ENCODE measurements around the gene MAPKAPK3. TPM values are rescaled to one million over a fixed set of nuclear protein-coding genes. Genes with fewer than 3 reads are reported as not detected.

The MAPKAPK3 gene
- total RNA-seq, 1 donor from 2014 or later, result 44.7 TPM

GRCh38 chr3:50652709-50653108, 35.8 kb downstream of the MAPKAPK3 start:
- DNase-seq (ENCODE audit: low spot score), result no peak

- no peak for DNase-seq (ENCODE audit: low spot score)
These were observed 37.1 kb downstream of the MAPKAPK3 start for GRCh38 chr3:50653937-50654595.

- DNase-seq (ENCODE audit: low spot score), result no peak
These were observed 38.3 kb downstream of the MAPKAPK3 start for GRCh38 chr3:50655009-50655830.

GRCh38 chr3:50656417-50657195, 39.7 kb downstream of the MAPKAPK3 start:
- no peak for DNase-seq (ENCODE audit: low spot score)

GRCh38 chr3:50657407-50657806, 40.5 kb downstream of the MAPKAPK3 start:
- peak; percentile 28 for DNase-seq (ENCODE audit: low spot score)

- DNase-seq (ENCODE audit: low spot score), result peak; percentile 28
These were observed 40.9 kb downstream of the MAPKAPK3 start for GRCh38 chr3:50657816-50658215.

GRCh38 chr3:50658416-50658815, 41.5 kb downstream of the MAPKAPK3 start:
- DNase-seq (ENCODE audit: low spot score), result peak; percentile 39

GRCh38 chr3:50658831-50659230, 41.9 kb downstream of the MAPKAPK3 start:
- peak; percentile 59 for DNase-seq (ENCODE audit: low spot score)

- peak; percentile 57 for DNase-seq (ENCODE audit: low spot score)
These were observed 43.4 kb downstream of the MAPKAPK3 start for GRCh38 chr3:50660386-50660785.

GRCh38 chr3:50661321-50661837, 44.4 kb downstream of the MAPKAPK3 start:
- peak; percentile 22 for DNase-seq (ENCODE audit: low spot score)

- peak; percentile 37 for DNase-seq (ENCODE audit: low spot score)
These were observed 45.5 kb downstream of the MAPKAPK3 start for GRCh38 chr3:50662408-50662807.

- peak; percentile 43 for DNase-seq (ENCODE audit: low spot score)
These were observed 48.3 kb downstream of the MAPKAPK3 start for GRCh38 chr3:50665081-50665840.

- DNase-seq (ENCODE audit: low spot score), result peak; percentile 47
These were observed 48.8 kb downstream of the MAPKAPK3 start for GRCh38 chr3:50665841-50666115.

- DNase-seq (ENCODE audit: low spot score), result no peak
These were observed 49.9 kb downstream of the MAPKAPK3 start for GRCh38 chr3:50666837-50667236.

- DNase-seq (ENCODE audit: low spot score), result no peak
These were observed 54.4 kb downstream of the MAPKAPK3 start for GRCh38 chr3:50671331-50671730.

GRCh38 chr3:50672656-50673055, 55.7 kb downstream of the MAPKAPK3 start:
- DNase-seq (ENCODE audit: low spot score), result peak; percentile 69

- DNase-seq (ENCODE audit: low spot score), result no peak
These were observed 57.0 kb downstream of the MAPKAPK3 start for GRCh38 chr3:50673931-50674330.

- peak; percentile 89 for DNase-seq (ENCODE audit: low spot score)
These were observed 57.6 kb downstream of the MAPKAPK3 start, which contains the start of gene DOCK3 for GRCh38 chr3:50674349-50675178. Gene DOCK3, plus strand, starts transcription at chr3:50674927. Its CDS starts 337 bp downstream, at chr3:50675264.

- DNase-seq (ENCODE audit: low spot score), result no peak
These were observed 58.5 kb downstream of the MAPKAPK3 start for GRCh38 chr3:50675179-50676030.
